Measurements from ENCODE around the gene C3AR1. TPM values are rescaled to one million over a fixed set of nuclear protein-coding genes. Genes with fewer than 3 reads are reported as not detected.

C3AR1 gene
- polyA plus RNA-seq, 1 donor = 6.1 TPM

DNA sequence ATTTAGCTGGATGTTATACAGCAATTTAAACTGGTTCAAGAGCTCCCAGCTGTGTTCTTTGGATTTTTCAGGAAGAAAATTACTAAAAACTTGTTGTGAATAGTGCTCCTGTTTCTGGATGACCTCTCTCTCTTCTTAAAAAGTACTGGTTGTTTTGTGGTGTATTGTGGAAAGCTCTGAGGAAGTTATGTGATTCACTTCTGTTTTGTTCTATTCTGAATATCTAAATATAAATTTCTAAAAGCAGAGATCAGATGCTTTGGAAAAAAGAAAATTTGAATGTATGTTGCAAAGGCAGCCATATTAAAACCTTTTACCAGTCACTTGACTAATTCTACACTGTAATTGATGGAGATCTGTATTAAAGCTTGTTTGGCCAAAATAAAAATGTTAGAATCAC is 3.4 kb upstream of the C3AR1 start:
- DNase-seq = no peak
- Histone ChIP-seq H3K9me3 (ENCODE audit: control insufficient read depth, low read depth, low read length) (no peaks in the 10 kb centered on the region), H3K27me3 (ENCODE audit: control insufficient read depth, insufficient read depth, low read length) (no peaks in the 10 kb centered on the region), H3K36me3 (ENCODE audit: control insufficient read depth, insufficient read depth, low read length) (no peaks in the 10 kb centered on the region), H3K27ac (ENCODE audit: low read length) (no peak overlapping the region), H3K4me1 (ENCODE audit: control insufficient read depth, insufficient read depth, low read length) (no peaks in the 10 kb centered on the region), H3K4me3 (ENCODE audit: low read length) (no peak overlapping the region)

DNA sequence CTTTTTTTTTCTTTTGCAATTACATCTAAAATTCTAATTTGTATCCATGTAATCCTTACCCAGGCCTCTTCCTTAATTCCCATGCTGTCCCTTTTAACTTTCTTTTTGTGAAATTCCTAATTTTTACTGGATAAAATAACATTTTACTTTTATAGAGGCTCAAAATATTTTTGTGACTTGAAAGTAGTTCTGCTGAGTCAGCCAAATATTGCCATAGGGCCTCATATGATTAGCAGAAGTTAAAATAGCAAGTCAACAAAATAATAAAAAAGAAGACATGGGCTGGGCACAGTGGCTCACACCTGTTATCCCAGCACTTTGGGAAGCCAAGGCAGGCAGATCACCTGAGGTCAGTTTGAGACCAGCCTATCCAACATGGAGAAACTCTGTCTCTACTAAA is 2.0 kb downstream of the C3AR1 start:
- H3K4me3 ChIP-seq (ENCODE audit: low read length) = no peak overlapping the region
- no peaks in the 10 kb centered on the region for H3K4me1 ChIP-seq (ENCODE audit: control insufficient read depth, insufficient read depth, low read length)
- DNase-seq = no peak
- no peak overlapping the region for H3K27ac ChIP-seq (ENCODE audit: low read length)
- no peaks in the 10 kb centered on the region for H3K27me3 ChIP-seq (ENCODE audit: control insufficient read depth, insufficient read depth, low read length)
- H3K9me3 ChIP-seq (ENCODE audit: control insufficient read depth, low read depth, low read length) = no peaks in the 10 kb centered on the region
- no peaks in the 10 kb centered on the region for H3K36me3 ChIP-seq (ENCODE audit: control insufficient read depth, insufficient read depth, low read length)

DNA sequence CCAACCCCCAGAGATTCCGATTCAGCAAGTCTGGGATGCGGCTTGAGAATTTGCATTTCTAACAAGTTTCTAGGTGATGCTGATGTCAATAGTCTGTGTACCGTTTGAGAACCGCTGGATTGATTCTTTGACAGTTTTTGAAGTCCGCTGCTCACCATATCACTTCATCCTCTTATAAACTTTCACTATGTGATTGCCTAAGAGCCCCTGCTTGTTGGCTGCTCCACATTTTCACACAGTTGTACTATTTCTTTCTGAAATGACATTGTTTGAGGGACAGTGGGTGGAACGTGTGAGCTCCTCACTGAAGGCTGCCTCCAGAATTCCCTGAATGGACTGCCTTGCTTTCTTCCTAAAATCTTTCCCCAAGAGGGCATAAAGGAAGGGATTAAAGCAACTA is 7.7 kb downstream of the C3AR1 start:
- H3K27me3 ChIP-seq (ENCODE audit: control insufficient read depth, insufficient read depth, low read length) = no peaks in the 10 kb centered on the region
- H3K4me3 ChIP-seq (ENCODE audit: low read length) = no peak overlapping the region
- H3K4me1 ChIP-seq (ENCODE audit: control insufficient read depth, insufficient read depth, low read length) = no peaks in the 10 kb centered on the region
- no CpG with 5 or more reads among the region's 6 CpGs for WGBS (ENCODE audit: insufficient coverage, low lambda C conversion rate)
- DNase-seq = no peak
- H3K36me3 ChIP-seq (ENCODE audit: control insufficient read depth, insufficient read depth, low read length) = peaks cover 20% of the 10 kb centered on the region
- no peaks in the 10 kb centered on the region for H3K9me3 ChIP-seq (ENCODE audit: control insufficient read depth, low read depth, low read length)
- H3K27ac ChIP-seq (ENCODE audit: low read length) = no peak overlapping the region

DNA sequence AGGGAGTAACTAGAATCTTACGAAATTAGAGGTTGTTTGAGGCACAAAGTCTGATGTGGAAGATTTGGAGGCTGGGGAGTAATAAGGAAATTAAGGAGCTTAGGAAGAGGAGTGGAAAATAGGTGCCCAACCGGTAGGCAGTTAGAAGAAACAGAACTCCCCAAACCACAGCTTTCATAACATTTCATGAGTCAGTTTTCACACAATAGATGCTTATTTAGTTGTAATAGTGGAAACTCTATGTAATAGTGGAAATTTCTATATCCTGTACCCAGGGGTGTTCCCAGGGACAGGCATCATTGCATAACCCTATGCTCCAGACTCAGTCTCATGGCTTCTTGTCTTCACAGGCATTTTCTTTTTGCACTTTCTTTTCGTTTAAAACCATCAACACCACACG is 8.3 kb downstream of the C3AR1 start:
- H3K27ac ChIP-seq (ENCODE audit: low read length) = no peak overlapping the region
- no peaks in the 10 kb centered on the region for H3K27me3 ChIP-seq (ENCODE audit: control insufficient read depth, insufficient read depth, low read length)
- no peaks in the 10 kb centered on the region for H3K4me1 ChIP-seq (ENCODE audit: control insufficient read depth, insufficient read depth, low read length)
- no peaks in the 10 kb centered on the region for H3K9me3 ChIP-seq (ENCODE audit: control insufficient read depth, low read depth, low read length)
- H3K4me3 ChIP-seq (ENCODE audit: low read length) = no peak overlapping the region
- 95% methylated on average over 2 of the region's 4 CpGs for WGBS (ENCODE audit: insufficient coverage, low lambda C conversion rate)
- peaks cover 26% of the 10 kb centered on the region for H3K36me3 ChIP-seq (ENCODE audit: control insufficient read depth, insufficient read depth, low read length)
- DNase-seq = no peak

DNA sequence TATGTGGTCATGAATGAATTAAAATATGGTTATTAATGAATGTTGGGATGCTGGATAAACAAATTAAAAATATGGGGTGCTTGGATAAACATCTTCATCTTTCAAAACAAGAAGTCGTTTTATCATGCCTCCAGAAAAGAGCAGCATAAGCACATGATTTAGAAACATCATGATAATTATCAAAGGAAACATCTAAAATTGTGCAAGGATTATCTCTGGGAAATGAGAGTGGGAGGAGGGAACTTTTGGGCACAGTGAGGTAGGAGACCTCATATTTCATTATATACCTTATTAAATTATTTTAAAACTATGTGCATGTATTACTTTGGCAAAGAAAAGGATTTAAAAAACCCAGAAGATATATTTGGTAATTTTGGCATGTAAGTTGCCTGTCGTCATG is 8.9 kb downstream of the C3AR1 start:
- no peak overlapping the region for H3K27ac ChIP-seq (ENCODE audit: low read length)
- H3K4me3 ChIP-seq (ENCODE audit: low read length) = no peak overlapping the region
- H3K4me1 ChIP-seq (ENCODE audit: control insufficient read depth, insufficient read depth, low read length) = no peaks in the 10 kb centered on the region
- no peak for DNase-seq
- peaks cover 32% of the 10 kb centered on the region for H3K36me3 ChIP-seq (ENCODE audit: control insufficient read depth, insufficient read depth, low read length)
- 93% methylated on average over 2 of the region's 2 CpGs for WGBS (ENCODE audit: insufficient coverage, low lambda C conversion rate)
- H3K9me3 ChIP-seq (ENCODE audit: control insufficient read depth, low read depth, low read length) = no peaks in the 10 kb centered on the region
- no peaks in the 10 kb centered on the region for H3K27me3 ChIP-seq (ENCODE audit: control insufficient read depth, insufficient read depth, low read length)

DNA sequence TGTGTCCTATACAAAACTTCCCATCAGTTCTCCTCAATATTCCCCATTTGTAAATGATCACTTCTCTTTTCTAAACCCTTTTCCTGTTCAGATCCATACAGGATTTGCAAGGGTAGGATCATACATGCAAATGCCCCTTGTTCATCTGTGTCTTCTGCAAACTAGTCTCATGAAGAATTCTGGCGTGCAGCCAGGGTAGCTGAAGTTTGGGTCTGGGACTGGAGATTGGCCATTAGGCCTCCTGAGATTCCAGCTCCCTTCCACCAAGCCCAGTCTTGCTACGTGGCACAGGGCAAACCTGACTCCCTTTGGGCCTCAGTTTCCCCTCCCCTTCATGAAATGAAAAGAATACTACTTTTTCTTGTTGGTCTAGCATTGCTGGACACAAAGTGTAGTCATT is 11.3 kb downstream of the C3AR1 start:
- WGBS (ENCODE audit: insufficient coverage, low lambda C conversion rate) = no CpG with 5 or more reads among the region's 2 CpGs
- no peak overlapping the region for H3K27ac ChIP-seq (ENCODE audit: low read length)
- no peak overlapping the region for H3K4me3 ChIP-seq (ENCODE audit: low read length)
- peaks cover 49% of the 10 kb centered on the region for H3K36me3 ChIP-seq (ENCODE audit: control insufficient read depth, insufficient read depth, low read length)
- no peaks in the 10 kb centered on the region for H3K4me1 ChIP-seq (ENCODE audit: control insufficient read depth, insufficient read depth, low read length)
- no peaks in the 10 kb centered on the region for H3K9me3 ChIP-seq (ENCODE audit: control insufficient read depth, low read depth, low read length)
- no peak for DNase-seq
- H3K27me3 ChIP-seq (ENCODE audit: control insufficient read depth, insufficient read depth, low read length) = no peaks in the 10 kb centered on the region

DNA sequence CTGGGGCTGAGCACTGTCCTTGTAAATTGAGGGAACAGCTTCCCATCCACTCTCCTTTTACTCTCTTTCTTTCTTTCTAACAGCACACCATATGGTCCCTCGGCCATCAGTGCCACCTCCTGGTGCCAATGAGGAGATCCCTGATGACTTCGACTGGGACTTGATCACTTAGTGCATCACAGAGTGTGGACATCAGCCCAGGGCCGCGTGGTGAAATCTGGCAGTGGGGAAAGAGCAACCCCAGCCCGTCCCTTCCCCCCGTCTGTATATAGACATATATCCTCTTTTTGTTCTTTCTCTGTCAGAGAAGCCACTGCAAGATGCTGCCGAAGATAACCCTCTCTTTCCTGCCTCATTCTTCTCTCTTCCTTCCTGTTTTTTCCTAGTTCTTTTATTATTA is 13.5 kb downstream of the C3AR1 start:
- Histone ChIP-seq H3K27ac (ENCODE audit: low read length) (no peak overlapping the region), H3K36me3 (ENCODE audit: control insufficient read depth, insufficient read depth, low read length) (peaks cover 71% of the 10 kb centered on the region)
- 100% methylated on average over 1 of the region's 7 CpGs for WGBS (ENCODE audit: insufficient coverage, low lambda C conversion rate)

DNA sequence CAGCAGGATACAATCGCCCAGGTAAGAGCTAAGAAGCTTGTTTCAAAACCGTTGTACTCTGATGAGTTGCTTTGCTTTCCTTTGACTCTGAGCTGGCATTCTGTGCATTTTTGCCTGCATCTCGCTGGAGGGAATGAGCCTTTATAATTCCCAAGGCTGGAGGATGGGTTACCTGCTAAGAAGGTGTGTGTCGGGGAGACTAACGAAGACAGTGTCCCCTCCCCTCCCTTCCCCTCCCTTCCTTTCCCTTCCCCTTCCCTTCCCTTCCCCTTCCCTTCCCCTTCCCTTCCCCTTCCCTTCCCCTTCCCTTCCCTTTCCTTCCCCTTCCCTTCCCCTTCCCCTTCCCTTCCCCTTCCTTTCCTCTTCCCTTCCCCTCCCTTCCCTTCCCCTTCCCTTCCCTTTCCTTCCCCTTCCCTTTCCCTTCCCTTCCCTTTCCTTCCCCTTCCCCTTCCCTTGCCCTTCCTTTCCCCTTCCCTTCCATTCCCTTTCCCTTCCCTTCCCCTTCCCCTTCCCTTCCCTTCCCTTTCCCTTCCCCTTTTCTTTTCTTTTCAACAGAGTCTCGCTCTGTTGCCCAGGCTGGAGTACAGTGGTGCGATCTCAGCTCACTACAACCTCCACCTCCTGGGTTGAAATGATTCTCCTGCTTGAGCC is 15.4 kb downstream of the C3AR1 start:
- WGBS (ENCODE audit: insufficient coverage, low lambda C conversion rate) = no CpG with 5 or more reads among the region's 7 CpGs
- no peak overlapping the region for H3K27ac ChIP-seq (ENCODE audit: low read length)
- no peaks in the 10 kb centered on the region for H3K4me1 ChIP-seq (ENCODE audit: control insufficient read depth, insufficient read depth, low read length)
- no peak overlapping the region for H3K4me3 ChIP-seq (ENCODE audit: low read length)
- no peak for DNase-seq
- H3K9me3 ChIP-seq (ENCODE audit: control insufficient read depth, low read depth, low read length) = no peaks in the 10 kb centered on the region
- peaks cover 82% of the 10 kb centered on the region for H3K36me3 ChIP-seq (ENCODE audit: control insufficient read depth, insufficient read depth, low read length)
- no peaks in the 10 kb centered on the region for H3K27me3 ChIP-seq (ENCODE audit: control insufficient read depth, insufficient read depth, low read length)

More for the DNA sequence above, 13.5 kb downstream of the C3AR1 start:
- no peak for DNase-seq
- no peak overlapping the region for H3K4me3 ChIP-seq (ENCODE audit: low read length)
- no peaks in the 10 kb centered on the region for H3K9me3 ChIP-seq (ENCODE audit: control insufficient read depth, low read depth, low read length)
- H3K27me3 ChIP-seq (ENCODE audit: control insufficient read depth, insufficient read depth, low read length) = no peaks in the 10 kb centered on the region
- H3K4me1 ChIP-seq (ENCODE audit: control insufficient read depth, insufficient read depth, low read length) = no peaks in the 10 kb centered on the region

DNA sequence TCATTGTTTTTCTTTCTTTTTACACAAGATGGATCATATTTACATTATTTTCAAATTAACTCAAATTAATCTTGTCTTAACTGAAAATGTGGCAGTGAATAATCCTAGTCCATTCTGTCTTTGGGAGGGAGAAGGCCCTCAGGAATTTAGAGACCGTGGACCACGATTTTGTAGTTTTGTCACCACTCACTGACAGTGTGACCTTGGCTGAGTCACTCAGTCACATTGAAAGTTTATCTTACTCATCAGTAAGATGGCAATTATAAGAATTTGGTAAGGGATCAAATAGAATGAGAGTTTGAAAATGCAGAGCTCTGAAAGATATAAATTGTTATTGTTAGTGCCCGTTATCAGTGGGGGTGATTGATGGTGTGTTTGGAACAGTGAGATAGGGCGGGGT is 17.3 kb downstream of the C3AR1 start:
- H3K9me3 ChIP-seq (ENCODE audit: control insufficient read depth, low read depth, low read length) = no peaks in the 10 kb centered on the region
- no peaks in the 10 kb centered on the region for H3K4me1 ChIP-seq (ENCODE audit: control insufficient read depth, insufficient read depth, low read length)
- H3K4me3 ChIP-seq (ENCODE audit: low read length) = no peak overlapping the region
- no peak for DNase-seq
- WGBS (ENCODE audit: insufficient coverage, low lambda C conversion rate) = no CpG with 5 or more reads among the region's 4 CpGs
- no peaks in the 10 kb centered on the region for H3K27me3 ChIP-seq (ENCODE audit: control insufficient read depth, insufficient read depth, low read length)
- H3K27ac ChIP-seq (ENCODE audit: low read length) = no peak overlapping the region
- peaks cover 76% of the 10 kb centered on the region for H3K36me3 ChIP-seq (ENCODE audit: control insufficient read depth, insufficient read depth, low read length)

DNA sequence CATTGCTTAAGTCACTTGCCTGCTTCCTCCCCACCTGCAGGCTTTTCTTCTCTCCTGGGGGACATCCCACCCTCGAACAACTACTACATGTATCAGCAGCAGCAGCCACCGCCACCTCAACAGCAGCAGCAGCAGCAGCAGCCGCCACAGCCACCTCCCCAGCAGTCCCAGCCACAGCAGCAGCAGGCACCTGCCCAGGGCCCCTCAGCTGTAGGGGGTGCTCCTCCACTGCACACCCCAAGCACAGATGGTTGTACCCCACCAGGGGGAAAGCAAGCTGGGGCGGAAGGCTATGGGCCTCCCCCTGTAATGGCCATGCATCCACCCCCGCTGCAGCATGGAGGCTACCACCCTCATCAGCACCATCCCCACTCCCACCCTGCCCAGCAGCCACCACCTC is 18.3 kb downstream of the C3AR1 start:
- Histone ChIP-seq H3K4me3 (ENCODE audit: low read length) (no peak overlapping the region), H3K9me3 (ENCODE audit: control insufficient read depth, low read depth, low read length) (no peaks in the 10 kb centered on the region), H3K4me1 (ENCODE audit: control insufficient read depth, insufficient read depth, low read length) (no peaks in the 10 kb centered on the region), H3K27ac (ENCODE audit: low read length) (no peak overlapping the region), H3K27me3 (ENCODE audit: control insufficient read depth, insufficient read depth, low read length) (no peaks in the 10 kb centered on the region), H3K36me3 (ENCODE audit: control insufficient read depth, insufficient read depth, low read length) (peaks cover 75% of the 10 kb centered on the region)
- whole genome bisulfite sequencing (ENCODE audit: insufficient coverage, low lambda C conversion rate) = no CpG with 5 or more reads among the region's 5 CpGs
- no peak for DNase-seq
